Measurements from ENCODE around the gene UPF2. TPM values are rescaled to one million over a fixed set of nuclear protein-coding genes. Genes with fewer than 3 reads are reported as not detected.
A peak's percentile ranks its signal among the peaks of the same experiment; 100 is the strongest.

UPF2 gene
- total RNA-seq, 1 donor from 2014 or later: 16.4 TPM

DNA sequence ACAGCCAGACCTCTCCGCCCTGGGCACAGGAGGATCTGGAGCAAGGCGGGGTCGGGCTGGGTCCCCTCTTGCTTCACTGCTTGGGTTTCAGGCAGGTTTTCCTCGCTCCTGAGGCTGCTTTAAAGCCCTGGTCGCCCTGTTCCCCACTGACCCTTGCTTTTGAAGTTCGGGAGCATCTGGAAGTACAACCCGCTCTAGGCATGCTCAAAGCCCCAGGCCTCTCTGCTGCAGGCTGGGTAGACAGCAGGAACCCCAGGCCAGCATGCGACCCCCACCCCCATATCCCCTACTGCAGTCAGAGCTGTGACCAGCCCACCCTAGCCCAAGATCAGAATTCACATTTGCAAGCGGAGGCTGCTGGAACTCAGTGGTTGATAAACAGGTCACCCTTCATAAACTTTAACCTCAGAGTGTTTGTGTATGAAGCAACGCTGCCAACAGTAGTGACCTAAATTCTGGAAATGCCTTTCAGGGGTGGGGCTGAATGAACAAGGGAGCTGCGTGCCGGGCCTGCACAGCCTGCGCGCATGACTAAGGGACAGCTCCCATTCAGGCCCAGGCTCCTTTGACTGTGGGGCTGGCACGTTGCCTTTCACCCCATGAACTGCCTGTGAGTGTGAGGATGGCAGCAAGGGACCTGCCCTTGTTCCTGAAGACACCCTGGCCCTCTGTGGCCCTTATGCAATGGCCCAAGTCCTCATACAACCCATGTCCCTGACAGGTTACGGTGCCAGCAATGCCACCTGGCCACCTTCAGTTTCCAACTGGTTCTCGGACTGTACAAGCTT, 166.9 kb downstream of the UPF2 start:
- Mint-ChIP-seq H3K27me3 (ENCODE audit: unreplicated experiment) (peaks cover 7% of the 10 kb centered on the region), H3K36me3 (ENCODE audit: unreplicated experiment) (no peaks in the 10 kb centered on the region), H3K27ac (ENCODE audit: unreplicated experiment) (no peak overlapping the region), H3K4me1 (ENCODE audit: low read depth, unreplicated experiment) (peaks cover 1% of the 10 kb centered on the region), H3K9me3 (ENCODE audit: unreplicated experiment) (no peaks in the 10 kb centered on the region), H3K4me3 (ENCODE audit: unreplicated experiment) (no peak overlapping the region)
- no peak for TF ChIP-seq CTCF (IDR thresholded peaks at IDR 0.05; ENCODE audit: partially characterized antibody, unreplicated experiment)
- no peak for DNase-seq

DNA sequence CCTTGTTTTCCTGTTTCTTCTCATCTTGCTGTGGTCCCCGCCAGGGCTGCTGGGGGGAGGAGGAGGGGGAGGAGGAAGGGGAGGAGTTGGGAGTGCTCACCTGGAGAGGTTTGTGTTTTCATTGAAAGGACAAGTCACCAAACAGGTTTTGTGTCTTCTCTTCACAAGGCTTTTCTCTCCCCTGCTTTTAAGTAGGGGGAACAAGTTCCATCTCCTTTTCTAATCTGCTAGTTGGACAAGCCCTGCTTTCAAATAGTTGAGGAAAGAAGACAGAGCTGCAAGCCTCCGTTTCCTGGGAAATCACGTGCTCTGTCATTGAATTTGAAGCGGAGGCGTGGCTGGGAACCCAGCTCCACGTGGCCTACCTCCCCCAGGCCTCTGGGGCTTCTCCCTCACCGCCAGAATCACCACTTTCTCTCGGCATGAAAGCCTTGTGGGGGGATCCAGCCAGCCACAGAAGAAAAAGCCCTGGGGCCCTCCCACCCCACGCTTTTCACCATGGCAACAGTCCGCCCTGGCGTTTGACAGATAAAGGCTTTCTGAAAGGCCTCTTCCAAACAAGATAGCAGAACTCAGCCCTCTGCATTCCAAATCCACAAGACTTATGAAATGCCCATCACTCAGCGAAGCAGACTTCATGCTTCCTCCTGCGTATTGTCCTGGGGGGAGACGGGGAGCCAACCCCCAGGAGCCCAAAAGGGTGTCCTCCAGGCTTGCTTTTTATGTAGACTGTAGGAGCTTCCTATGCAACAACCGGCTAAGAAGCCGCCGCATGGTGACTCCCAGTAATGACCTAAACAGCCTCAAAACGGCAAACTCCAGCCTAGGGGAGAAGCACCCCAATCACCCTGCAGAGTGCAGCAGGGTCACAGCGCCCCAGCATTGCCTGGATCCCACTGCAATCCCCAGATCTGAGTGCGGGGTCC, 167.8 kb downstream of the UPF2 start:
- Mint-ChIP-seq H3K27ac (ENCODE audit: unreplicated experiment) (no peak overlapping the region), H3K4me3 (ENCODE audit: unreplicated experiment) (no peak overlapping the region), H3K4me1 (ENCODE audit: low read depth, unreplicated experiment) (peaks cover 1% of the 10 kb centered on the region), H3K36me3 (ENCODE audit: unreplicated experiment) (no peaks in the 10 kb centered on the region), H3K27me3 (ENCODE audit: unreplicated experiment) (peaks cover 7% of the 10 kb centered on the region), H3K9me3 (ENCODE audit: unreplicated experiment) (no peaks in the 10 kb centered on the region)
- peak; percentile 55 for DNase-seq
- TF ChIP-seq CTCF (IDR thresholded peaks at IDR 0.05; ENCODE audit: partially characterized antibody, unreplicated experiment): no peak

GRCh38 chr10:11871466-11871865, 171.1 kb downstream of the UPF2 start:
- H3K27me3 Mint-ChIP-seq (ENCODE audit: unreplicated experiment): peaks cover 6% of the 10 kb centered on the region
- H3K27ac Mint-ChIP-seq (ENCODE audit: unreplicated experiment): no peak overlapping the region
- H3K4me3 Mint-ChIP-seq (ENCODE audit: unreplicated experiment): no peak overlapping the region
- TF ChIP-seq CTCF (IDR thresholded peaks at IDR 0.05; ENCODE audit: partially characterized antibody, unreplicated experiment): no peak
- no peaks in the 10 kb centered on the region for H3K36me3 Mint-ChIP-seq (ENCODE audit: unreplicated experiment)
- H3K9me3 Mint-ChIP-seq (ENCODE audit: unreplicated experiment): peaks cover 1% of the 10 kb centered on the region
- no peak for DNase-seq
- peaks cover 1% of the 10 kb centered on the region for H3K4me1 Mint-ChIP-seq (ENCODE audit: low read depth, unreplicated experiment)

DNA sequence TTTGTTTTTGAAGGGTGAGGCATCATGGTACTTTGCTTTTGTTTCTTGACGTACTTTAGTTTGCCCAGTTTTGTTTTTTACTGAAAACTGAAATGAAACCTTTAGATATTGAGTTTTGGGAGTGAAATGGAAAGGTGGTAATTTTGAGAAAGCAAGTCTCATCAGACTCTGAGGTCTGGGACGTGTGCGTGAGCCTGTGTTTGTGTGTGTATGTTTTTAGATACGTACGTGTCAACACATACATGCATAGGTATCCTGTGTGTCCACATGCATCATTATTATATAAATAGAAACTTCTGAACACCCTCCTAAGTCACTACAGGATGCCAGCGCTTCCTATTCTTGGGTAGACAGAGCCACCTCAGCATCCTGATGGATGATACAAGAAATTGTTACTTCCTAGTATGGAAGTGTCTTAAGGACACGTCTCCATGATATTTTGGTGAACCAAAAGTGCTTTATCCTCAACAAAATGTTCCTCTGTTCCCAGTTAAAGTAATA, 171.7 kb downstream of the UPF2 start:
- Mint-ChIP-seq H3K9me3 (ENCODE audit: unreplicated experiment) (peaks cover 1% of the 10 kb centered on the region), H3K36me3 (ENCODE audit: unreplicated experiment) (no peaks in the 10 kb centered on the region), H3K27ac (ENCODE audit: unreplicated experiment) (no peak overlapping the region), H3K4me1 (ENCODE audit: low read depth, unreplicated experiment) (peaks cover 2% of the 10 kb centered on the region), H3K4me3 (ENCODE audit: unreplicated experiment) (no peak overlapping the region), H3K27me3 (ENCODE audit: unreplicated experiment) (peaks cover 3% of the 10 kb centered on the region)
- TF ChIP-seq CTCF (IDR thresholded peaks at IDR 0.05; ENCODE audit: partially characterized antibody, unreplicated experiment): no peak
- no peak for DNase-seq

Measured in glutamatergic neuron (in vitro differentiated cells).